Prostate gland (tissue), 2 donors: ENCODE results near the gene CFAP100. TPM values are rescaled to one million over a fixed set of nuclear protein-coding genes. Genes with fewer than 3 reads are reported as not detected.

Source experiments
- DNase-seq: peaks from one replicate; pipeline ENCODE4 v3.0.0-alpha.2; 2019; ENCODE audit warnings: low spot score
- H3K27ac ChIP-seq, 2 donors: fragments of 200-600 bp; sonication (generic); 2 replicates each; pipeline ENCODE4 v1.5.1; 2017 to 2019
- H3K27me3 ChIP-seq: fragments of 200-600 bp; sonication (generic); replicated peaks from 2 replicates; pipeline ENCODE4 v1.5.1; 2019; ENCODE audit not compliant: insufficient read depth
- H3K36me3 ChIP-seq, 2 donors: fragments of 200-600 bp; sonication (generic); 1 replicate in 1 of 2; 2 replicates in 1 of 2; pipeline versions ENCODE4 v1.5.1 to v1.8.1; 2017 to 2019
- H3K4me1 ChIP-seq: fragments of 200-600 bp; sonication (generic); replicated peaks from 2 replicates; pipeline ENCODE4 v1.5.1; 2019
- H3K4me3 ChIP-seq, 2 donors: fragments of 200-600 bp; sonication (generic); 2 replicates each; pipeline ENCODE4 v1.5.1; 2017 to 2019
- H3K9me3 ChIP-seq: fragments of 200-600 bp; sonication (generic); 2 replicates; pipeline ENCODE4 v1.5.1; 2017
- CTCF ChIP-seq, 4 experiments: fragments of 200-600 bp in 2 of 4; fragments of 450-650 bp in 2 of 4; sonication (generic) in 2 of 4; IDR thresholded peaks; 1 replicate in 3 of 4; 2 replicates in 1 of 4; pipeline ENCODE4 v1.5.1; 2016 to 2019; ENCODE audit warnings: antibody characterized with exemption in 4 of 4, mild to moderate bottlenecking in 2 of 4, moderate library complexity in 2 of 4
- POLR2A ChIP-seq: fragments of 450-650 bp; IDR thresholded peaks from one replicate; pipeline ENCODE4 v1.6.1; 2016; ENCODE audit warnings: antibody characterized with exemption, mild to moderate bottlenecking
- POLR2AphosphoS5 ChIP-seq: sonication (generic); formaldehyde crosslinking; IDR thresholded peaks from one replicate; pipeline ENCODE4 v1.6.1; 2017; ENCODE audit warnings: antibody characterized with exemption
- WGBS: methylation state at CpG from one replicate; pipeline ENCODE4 v1.1.5; 2018; 5-methylcytosine and 5-hydroxymethylcytosine counted together
- intact Hi-C: fragments of 100-400 bp; cut with DNase I; formaldehyde crosslinking; loops from one replicate; pipeline ENCODE4 v1.14.2; 2022
- total RNA-seq, 2 donors: library from RNA; depleted of rRNA; stranded (reverse); fragments of >200 nt; gene quantifications; one replicate each; pipeline ENCODE4 v1.1.0, GENCODE V29; 2016

The CFAP100 gene
- total RNA-seq, 2 donors from 2014 or later: 2.3 TPM; not detected in 1

DNA sequence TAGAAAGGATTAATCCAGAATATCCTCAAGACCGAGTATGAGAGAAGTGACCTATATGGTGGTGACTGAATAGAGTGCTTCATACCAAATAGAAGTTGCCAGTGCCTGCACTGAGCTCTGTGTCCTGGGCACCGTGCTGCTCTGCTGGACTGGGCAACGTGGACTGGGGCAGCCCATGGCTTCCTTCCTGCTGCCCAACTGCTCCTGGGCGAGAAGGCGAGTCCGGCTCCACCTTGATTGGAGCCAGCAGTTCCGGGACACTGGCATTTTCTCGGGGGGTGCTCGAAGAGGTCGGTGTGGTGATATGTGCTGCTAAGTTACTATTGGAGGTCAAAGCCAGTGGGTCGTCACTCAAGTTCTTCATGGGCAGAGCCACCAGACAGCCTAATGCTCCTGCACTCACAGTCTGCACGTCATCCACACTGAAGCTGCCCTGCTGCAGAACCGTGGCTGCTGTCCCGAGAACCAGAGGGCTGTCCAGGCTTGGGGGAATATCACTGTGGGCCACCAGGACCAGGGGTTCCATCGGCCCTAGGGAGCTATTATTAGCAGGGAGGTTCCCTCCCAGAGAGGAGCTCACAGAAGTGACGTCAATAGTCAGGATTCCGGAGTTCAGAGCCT, 66.9 kb downstream of the CFAP100 start:
- peaks cover 18 to 35% of the 10 kb centered on the region in 2 donors for H3K36me3 ChIP-seq
- no peaks in the 10 kb centered on the region for H3K27me3 ChIP-seq
- WGBS: 89% methylated on average over 17 of the region's 17 CpGs
- no peak overlapping the region for H3K4me3 ChIP-seq
- TF ChIP-seq CTCF (IDR thresholded peaks at IDR 0.05) (no peak), POLR2AphosphoS5 (no peak), POLR2A (no peak)
- no peaks in the 10 kb centered on the region for H3K9me3 ChIP-seq
- H3K27ac ChIP-seq: no peak overlapping the region
- no peaks in the 10 kb centered on the region for H3K4me1 ChIP-seq
- DNase-seq: no peak
- intact Hi-C loops: no loop called here

GRCh38 chr3:126463521-126463920, 68.8 kb downstream of the CFAP100 start:
- WGBS: 92% methylated on average over 2 of the region's 2 CpGs

GRCh38 chr3:126464093-126464492, 69.4 kb downstream of the CFAP100 start:
- TF ChIP-seq POLR2A (no peak), CTCF (IDR thresholded peaks at IDR 0.05) (no peak), POLR2AphosphoS5 (no peak)
- intact Hi-C loops: no loop called here
- 86% methylated on average over 4 of the region's 4 CpGs for WGBS
- no peak overlapping the region for H3K4me3 ChIP-seq
- no peaks in the 10 kb centered on the region for H3K27me3 ChIP-seq
- H3K27ac ChIP-seq: no peak overlapping the region
- no peaks in the 10 kb centered on the region for H3K4me1 ChIP-seq
- no peak for DNase-seq
- peaks cover 18 to 42% of the 10 kb centered on the region in 2 donors for H3K36me3 ChIP-seq
- H3K9me3 ChIP-seq: no peaks in the 10 kb centered on the region

More at GRCh38 chr3:126463521-126463920, 68.8 kb downstream of the CFAP100 start:
- intact Hi-C loops: no loop called here
- no peak overlapping the region for H3K27ac ChIP-seq
- H3K36me3 ChIP-seq: peaks cover 18 to 42% of the 10 kb centered on the region in 2 donors
- no peaks in the 10 kb centered on the region for H3K4me1 ChIP-seq
- no peaks in the 10 kb centered on the region for H3K9me3 ChIP-seq
- DNase-seq: no peak
- H3K4me3 ChIP-seq: no peak overlapping the region
- TF ChIP-seq POLR2AphosphoS5 (no peak), POLR2A (no peak), CTCF (IDR thresholded peaks at IDR 0.05) (no peak)
- H3K27me3 ChIP-seq: no peaks in the 10 kb centered on the region

- 72% methylated on average over 4 of the region's 4 CpGs for WGBS
- no peak overlapping the region for H3K4me3 ChIP-seq
- no peaks in the 10 kb centered on the region for H3K27me3 ChIP-seq
- H3K27ac ChIP-seq: no peak overlapping the region
- TF ChIP-seq POLR2AphosphoS5 (no peak), POLR2A (no peak), CTCF (IDR thresholded peaks at IDR 0.05) (no peak)
- intact Hi-C loops: no loop called here
- no peak for DNase-seq
- H3K4me1 ChIP-seq: no peaks in the 10 kb centered on the region
- no peaks in the 10 kb centered on the region for H3K9me3 ChIP-seq
- peaks cover 18 to 38% of the 10 kb centered on the region in 2 donors for H3K36me3 ChIP-seq
Observed at GRCh38 chr3:126464494-126464893, 69.8 kb downstream of the CFAP100 start.

GRCh38 chr3:126464997-126465396, 70.3 kb downstream of the CFAP100 start:
- H3K4me1 ChIP-seq: no peaks in the 10 kb centered on the region
- WGBS: 90% methylated on average over 11 of the region's 11 CpGs
- H3K4me3 ChIP-seq: no peak overlapping the region
- no peak overlapping the region for H3K27ac ChIP-seq
- H3K27me3 ChIP-seq: no peaks in the 10 kb centered on the region
- no peak for DNase-seq
- TF ChIP-seq POLR2A (no peak), POLR2AphosphoS5 (no peak), CTCF (IDR thresholded peaks at IDR 0.05) (no peak)
- no peaks in the 10 kb centered on the region for H3K9me3 ChIP-seq
- H3K36me3 ChIP-seq: peaks cover 18 to 38% of the 10 kb centered on the region in 2 donors
- intact Hi-C loops: no loop called here
